ENCODE results near the gene STK24. TPM values are rescaled to one million over a fixed set of nuclear protein-coding genes. Genes with fewer than 3 reads are reported as not detected.

The STK24 gene
- total and polyA plus RNA-seq, 2 of the 8 experiments (the other 6 are each of a cell fraction or from before 2014, with no cell fraction given): 62.8 to 143 TPM

GRCh38 chr13:98458431-98458830 lies 118.5 kb downstream of the STK24 start:
- 97% methylated on average over 16 of the region's 16 CpGs; no CpG with 5 or more reads in 1 of the 2 experiments for WGBS, 2 experiments (ENCODE audit: extremely low coverage in 1 of 2, insufficient coverage in 1 of 2, insufficient read length in 1 of 2, insufficient replicate concordance in 2 of 2, low coverage in 1 of 2, low lambda C conversion rate in 2 of 2, missing lambda C conversion rate in 1 of 2)

More at GRCh38 chr13:98458431-98458830, 118.5 kb downstream of the STK24 start:
- H4K5ac ChIP-seq (ENCODE audit: insufficient read length, low read depth, low read length): no peak overlapping the region
- H3K79me2 ChIP-seq (ENCODE audit: control insufficient read depth in 1 of 2, insufficient read depth in 2 of 2, low read length in 2 of 2): peaks cover 0 to 7% of the 10 kb centered on the region in 2 experiments; a peak in 2 of 4 replicates
- no peak overlapping the region for H3K14ac ChIP-seq (ENCODE audit: insufficient read length)
- H3K27ac ChIP-seq (ENCODE audit: low read depth, low read length): no peak overlapping the region
- H3K4me3 ChIP-seq (ENCODE audit: extremely low read depth in 1 of 4, insufficient read depth in 2 of 4, low read depth in 3 of 4, low read length in 4 of 4): no peak overlapping the region
- H2BK12ac ChIP-seq (ENCODE audit: low read depth, low read length): no peak overlapping the region
- H3K4me2 ChIP-seq (ENCODE audit: insufficient read depth in 1 of 2, low read depth in 2 of 2, low read length in 2 of 2): no peak overlapping the region
- no peak overlapping the region for H2BK20ac ChIP-seq (ENCODE audit: low read length)
- no peak overlapping the region for H2BK15ac ChIP-seq (ENCODE audit: low read length)
- peaks cover 2% of the 10 kb centered on the region; the same call in 1 of the 2 replicates for H3K79me1 ChIP-seq (ENCODE audit: low read depth, low read length)
- no peak overlapping the region for H2BK5ac ChIP-seq (ENCODE audit: low read depth, low read length)
- ChIA-PET POLR2A (ENCODE audit: partially characterized antibody) (interaction anchor here (1.0 kb wide), 1 partner anchor 9 kb away, joined by 3 read pairs; no protein-coding TSS in a partner anchor), CTCF (ENCODE audit: partially characterized antibody) (interaction anchor here (1.5 to 6.2 kb wide), 4 partner anchors 9 to 320 kb away, joined by 3 to 49 read pairs (median 25); no protein-coding TSS in a partner anchor)
- no peaks in the 10 kb centered on the region for H3K9me3 ChIP-seq (ENCODE audit: insufficient read depth in 2 of 2, low read depth in 1 of 2, low read length in 1 of 2)
- no peak overlapping the region for H4K8ac ChIP-seq (ENCODE audit: extremely low read depth, insufficient read depth, low read length)
- H3K9ac ChIP-seq (replicated peaks in 1 of 4; ENCODE audit: extremely low read depth in 1 of 4, low read depth in 3 of 4, low read length in 3 of 4): no peak overlapping the region
- H4K91ac ChIP-seq (replicated peaks; ENCODE audit: insufficient read length, low read length): no peak overlapping the region
- no peak overlapping the region for H3K56ac ChIP-seq (replicated peaks; ENCODE audit: insufficient read length, low read depth, low read length)
- no peak for TF ChIP-seq JUND (IDR thresholded peaks at IDR 0.05; ENCODE audit: low read length)
- no peak for TF ChIP-seq PHF8 (conservative IDR thresholded peaks at IDR 0.05; ENCODE audit: low read depth, low read length)
- TF ChIP-seq JUN (IDR thresholded peaks at IDR 0.05; ENCODE audit: low read depth, low read length): no peak
- TF ChIP-seq SP1 (IDR thresholded peaks at IDR 0.05; ENCODE audit: low read depth, low read length): no peak
- no peaks in the 10 kb centered on the region for H3K4me1 ChIP-seq (replicated peaks in 1 of 4; ENCODE audit: control insufficient read depth in 3 of 4, insufficient read depth in 4 of 4, low read length in 3 of 4)
- DNase-seq (ENCODE audit: low read depth in 1 of 2, low spot score in 2 of 2): no peak
- H2BK120ac ChIP-seq (replicated peaks; ENCODE audit: low read depth, low read length): no peak overlapping the region
- H3K4ac ChIP-seq (replicated peaks; ENCODE audit: insufficient read length, low read depth, low read length): no peak overlapping the region
- H4K20me1 ChIP-seq (replicated peaks in 1 of 2; ENCODE audit: control insufficient read depth in 1 of 2, insufficient read depth in 2 of 2, low read length in 2 of 2): peaks cover 10 to 17% of the 10 kb centered on the region in 2 experiments
- H2AFZ ChIP-seq (ENCODE audit: low read length): no peak overlapping the region
- H3K27me3 ChIP-seq (replicated peaks in 1 of 4; ENCODE audit: control insufficient read depth in 3 of 4, extremely low read depth in 1 of 4, insufficient read depth in 3 of 4, low read length in 3 of 4): no peaks in the 10 kb centered on the region
- H3K23me2 ChIP-seq (ENCODE audit: low read depth, low read length): no peaks in the 10 kb centered on the region
- no peak overlapping the region for H3K18ac ChIP-seq (ENCODE audit: extremely low read depth, low read length)
- H2AK5ac ChIP-seq (ENCODE audit: low read depth, low read length): no peak overlapping the region
- no peak for FAIRE-seq
- H3K23ac ChIP-seq (ENCODE audit: insufficient read length): no peak overlapping the region
- H3K36me3 ChIP-seq (ENCODE audit: control insufficient read depth in 2 of 4, insufficient read depth in 4 of 4, low read length in 3 of 4): peaks cover 8 to 65% (median 25%) of the 10 kb centered on the region in 4 experiments; a peak in 7 of 8 replicates
